ENCODE measurements around the gene POLDIP2. TPM values are rescaled to one million over a fixed set of nuclear protein-coding genes. Genes with fewer than 3 reads are reported as not detected.
A peak's percentile ranks its signal among the peaks of the same experiment; 100 is the strongest.
"Not testable (repeated sequence)": the region's sequence is repeated elsewhere in the genome, so short reads cannot be mapped to it uniquely, and the experiment has no call there.

POLDIP2 gene
- total RNA-seq, 1 donor from 2014 or later, result 160 TPM

DNA sequence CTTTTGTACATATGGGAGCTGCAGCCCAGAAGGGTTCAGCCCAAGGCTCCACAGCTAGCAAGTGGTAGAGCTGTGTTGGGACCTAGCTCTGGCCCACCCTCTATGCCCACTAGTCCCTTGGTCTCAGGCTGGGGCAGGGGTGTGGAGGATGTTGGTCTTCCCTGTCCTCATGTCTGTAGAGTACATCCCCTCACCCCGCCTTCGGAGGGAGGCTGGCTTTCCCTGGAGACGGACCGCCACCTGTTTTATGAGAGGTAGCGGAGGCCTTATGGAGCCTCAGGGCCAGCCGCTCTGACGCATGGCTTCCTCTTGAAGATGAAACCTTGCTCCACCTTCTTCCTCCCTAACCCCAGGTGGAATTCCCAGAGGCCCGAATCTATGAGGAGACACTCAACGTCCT, 13.3 kb downstream of the POLDIP2 start:
- no peak for ATAC-seq
- intact Hi-C loops (cut with DNase I), result no loop called here

GRCh38 chr17:28343491-28343932, 13.8 kb downstream of the POLDIP2 start:
- DNase-seq (ENCODE audit: missing footprints) (no peak), ATAC-seq (no peak)
- intact Hi-C loops (cut with DNase I), result no loop called here

More for the DNA sequence above, 13.3 kb downstream of the POLDIP2 start:
- DNase-seq (ENCODE audit: missing footprints), result no peak

GRCh38 chr17:28342313-28342712, 15.0 kb downstream of the POLDIP2 start:
- no peak for ATAC-seq
- intact Hi-C loops (cut with DNase I), result no loop called here
- DNase-seq (ENCODE audit: missing footprints), result no peak

DNA sequence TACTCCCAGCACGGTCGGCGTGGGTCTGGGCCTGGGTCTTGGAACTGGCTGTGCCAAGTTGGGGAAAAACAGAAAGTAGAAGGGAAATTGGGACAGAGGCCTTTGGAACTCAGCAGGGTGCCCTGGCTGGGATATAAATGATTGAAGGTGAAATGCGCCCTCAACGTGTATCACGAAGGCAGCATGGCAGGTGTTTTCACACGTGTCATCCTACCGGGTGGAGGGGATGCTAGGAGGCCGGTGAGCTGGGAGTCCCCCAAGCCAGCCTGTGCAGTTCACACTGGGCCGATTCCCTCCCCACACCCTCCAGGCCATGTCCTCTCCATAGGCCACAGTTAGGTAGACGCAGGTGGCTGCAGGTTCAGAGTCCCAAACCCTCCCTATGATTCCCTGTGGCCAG, 15.8 kb downstream of the POLDIP2 start:
- no peak for ATAC-seq
- DNase-seq (ENCODE audit: missing footprints), result no peak
- intact Hi-C loops (cut with DNase I), result no loop called here

- ATAC-seq, result no peak
- DNase-seq (ENCODE audit: missing footprints), result no peak
- intact Hi-C loops (cut with DNase I), result no loop called here
Measured at GRCh38 chr17:28340374-28340773, 17.0 kb downstream of the POLDIP2 start.

DNA sequence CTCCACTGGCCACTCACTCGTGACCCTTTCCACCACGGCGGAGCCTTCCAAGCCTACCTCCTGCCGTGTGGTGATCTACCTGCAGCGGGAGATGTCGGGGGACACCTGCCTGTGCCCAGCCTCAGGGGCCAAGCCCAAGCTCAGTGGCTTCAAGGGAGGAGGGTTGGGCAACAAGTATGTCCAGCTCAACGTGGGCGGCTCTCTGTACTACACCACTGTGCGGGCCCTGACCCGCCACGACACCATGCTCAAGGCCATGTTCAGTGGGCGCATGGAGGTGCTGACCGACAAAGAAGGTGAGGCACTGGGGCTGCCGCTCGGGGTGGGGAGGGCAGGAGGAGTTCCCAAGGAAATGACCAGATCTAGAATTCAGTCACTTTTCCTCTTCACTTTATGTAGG, 17.9 kb downstream of the POLDIP2 start:
- ATAC-seq, result no peak

GRCh38 chr17:28338769-28339212, 18.5 kb downstream of the POLDIP2 start:
- intact Hi-C loops (cut with DNase I), result loop anchor here (5.0 kb wide), 2 partner anchors 296 to 614 kb away; partner anchors contain the start of genes NLK and PHF12
- not testable (repeated sequence) for DNase-seq (ENCODE audit: missing footprints); ATAC-seq

More for the DNA sequence above, 17.9 kb downstream of the POLDIP2 start:
- intact Hi-C loops (cut with DNase I), result loop anchor here (5.0 kb wide), 2 partner anchors 297 to 613 kb away; partner anchors contain the start of genes NLK and PHF12
- no peak for DNase-seq (ENCODE audit: missing footprints)

DNA sequence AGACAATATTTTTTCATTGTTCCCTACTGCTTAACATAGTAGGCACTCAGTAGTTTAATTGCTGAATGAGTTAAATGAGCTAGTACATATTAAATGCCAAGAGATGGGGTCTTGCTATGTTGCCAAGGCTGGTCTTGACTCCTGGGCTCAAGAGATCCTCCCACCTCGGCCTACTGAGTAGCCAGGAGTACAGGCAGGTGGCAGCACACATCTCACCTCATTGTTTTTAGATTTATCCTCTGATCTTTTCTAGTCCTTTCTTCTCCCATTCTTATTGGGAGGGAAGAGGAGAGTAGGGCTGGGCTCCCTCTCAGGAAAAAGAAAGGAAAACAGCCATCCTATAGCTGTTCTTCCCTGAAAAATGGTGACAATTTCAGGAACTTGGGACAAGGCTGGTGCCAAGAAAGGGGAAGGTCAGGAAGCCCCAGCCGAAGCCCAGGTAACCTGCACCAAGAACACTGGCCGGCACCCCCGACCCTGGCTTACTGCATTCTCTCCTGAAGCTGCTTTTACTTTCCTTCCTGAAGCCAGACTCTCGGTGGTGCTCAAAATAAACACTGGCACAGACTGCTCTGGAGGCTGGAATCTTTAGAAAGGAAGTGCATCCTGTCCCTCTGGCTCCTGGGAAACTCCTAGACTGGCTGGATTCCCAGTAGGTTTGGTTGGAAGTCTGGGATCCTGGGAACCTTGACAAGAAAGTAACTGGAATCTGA, 19.1 kb downstream of the POLDIP2 start:
- ATAC-seq (no peak), DNase-seq (ENCODE audit: missing footprints) (no peak)
- intact Hi-C loops (cut with DNase I), result loop anchor here (5.0 kb wide), 2 partner anchors 296 to 614 kb away; partner anchors contain the start of genes NLK and PHF12

DNA sequence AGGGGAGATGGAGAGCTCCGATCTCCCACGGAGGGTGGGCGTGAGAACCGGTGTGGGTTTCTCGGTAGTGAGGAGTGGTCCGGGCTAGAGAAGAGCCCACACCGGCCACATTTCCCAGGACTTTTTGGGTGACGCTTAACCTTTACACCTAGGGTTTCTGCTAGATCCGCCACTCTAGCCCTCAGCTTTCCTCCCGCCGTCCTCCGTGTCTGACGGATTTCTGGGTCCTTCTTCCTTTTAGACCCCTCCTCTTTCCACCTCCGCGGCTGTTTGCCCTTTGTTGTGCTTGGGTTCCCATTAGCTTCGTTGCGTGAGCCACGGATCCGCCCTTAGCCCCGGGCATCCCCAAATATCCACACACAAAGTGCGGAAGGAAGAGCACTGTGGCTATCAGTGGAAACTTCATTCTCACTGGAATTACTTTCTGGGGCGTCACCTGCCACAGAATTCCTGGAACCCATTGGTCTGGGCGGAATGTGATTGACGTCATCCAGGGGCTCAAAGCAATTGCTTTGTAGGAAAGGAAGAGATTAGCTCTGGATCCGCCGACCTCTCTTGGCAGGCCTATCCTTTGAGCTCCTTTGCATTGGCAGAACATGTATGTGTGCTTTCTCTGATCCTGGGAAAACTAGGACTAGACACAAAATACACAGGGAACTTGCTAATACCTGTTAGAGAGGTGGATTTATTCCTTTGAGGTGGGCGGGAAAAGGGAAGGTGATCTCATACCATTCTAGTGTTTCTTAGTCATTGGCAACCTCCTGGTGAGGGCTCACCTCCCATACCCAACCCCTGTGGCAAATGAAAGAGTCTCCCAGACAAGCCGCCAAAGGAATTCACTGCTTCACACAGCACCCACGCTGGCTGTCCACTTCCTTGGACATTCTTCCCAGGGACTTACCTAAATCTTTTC, 21.1 kb downstream of the POLDIP2 start:
- ATAC-seq (no peak), DNase-seq (ENCODE audit: missing footprints) (no peak)
- intact Hi-C loops (cut with DNase I), result loop anchor here (2.0 to 5.0 kb wide), 3 partner anchors 21 to 616 kb away; partner anchors contain the start of genes NLK, PHF12 and POLDIP2

- intact Hi-C loops (cut with DNase I), result loop anchor here (5.0 kb wide), 2 partner anchors 293 to 617 kb away; partner anchors contain the start of genes NLK and PHF12
Measured at GRCh38 chr17:28335201-28335958, 21.9 kb downstream of the POLDIP2 start, which contains the start of the genes IFT20 and TNFAIP1. TSS of gene IFT20 (minus strand) at chr17:28335472. CDS start at chr17:28331985, 3,487 bp downstream. TSS of gene TNFAIP1 (plus strand) at chr17:28335761. CDS start at chr17:28339522, 3,761 bp downstream.

DNA sequence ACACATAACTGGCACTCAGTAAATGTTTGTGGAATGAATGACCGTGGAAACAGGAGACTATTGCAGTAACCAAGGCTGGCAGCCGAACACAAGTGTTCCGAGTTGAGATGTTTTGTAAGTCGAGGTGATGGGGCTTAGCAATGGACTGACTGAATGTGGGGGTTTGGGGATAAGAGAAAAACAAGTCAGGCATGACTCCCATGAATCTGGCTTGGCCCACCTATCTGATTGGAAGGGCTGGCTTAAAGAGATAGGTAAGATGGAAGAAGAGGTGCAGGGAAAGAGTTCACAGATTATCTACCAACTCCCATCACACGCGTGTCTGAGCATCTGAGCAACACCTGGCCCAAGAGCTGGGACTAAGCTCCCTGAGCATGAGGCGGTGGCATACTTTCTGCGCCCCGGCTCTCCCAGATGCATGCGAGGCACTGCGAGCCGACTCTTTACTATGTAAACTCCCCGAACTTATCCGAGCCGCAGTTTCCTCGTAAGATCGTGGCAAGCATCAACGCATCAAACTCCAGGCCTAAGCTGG, 22.6 kb downstream of the POLDIP2 start:
- no peak for ATAC-seq
- no peak for DNase-seq (ENCODE audit: missing footprints)
- intact Hi-C loops (cut with DNase I), result loop anchor here (1.0 to 5.0 kb wide), 3 partner anchors 15 to 618 kb away; partner anchors contain the start of genes NLK, PHF12 and TMEM97

More at GRCh38 chr17:28335201-28335958, 21.9 kb downstream of the POLDIP2 start, which contains the start of the genes IFT20 and TNFAIP1:
- ATAC-seq (peak; percentile 99), DNase-seq (ENCODE audit: missing footprints) (peak; percentile 99)

GRCh38 chr17:28334171-28334570, 23.2 kb downstream of the POLDIP2 start:
- ATAC-seq, result no peak
- intact Hi-C loops (cut with DNase I), result loop anchor here (1.0 kb wide), 1 partner anchor 15 kb away; the partner anchor contains the start of gene TMEM97

DNA sequence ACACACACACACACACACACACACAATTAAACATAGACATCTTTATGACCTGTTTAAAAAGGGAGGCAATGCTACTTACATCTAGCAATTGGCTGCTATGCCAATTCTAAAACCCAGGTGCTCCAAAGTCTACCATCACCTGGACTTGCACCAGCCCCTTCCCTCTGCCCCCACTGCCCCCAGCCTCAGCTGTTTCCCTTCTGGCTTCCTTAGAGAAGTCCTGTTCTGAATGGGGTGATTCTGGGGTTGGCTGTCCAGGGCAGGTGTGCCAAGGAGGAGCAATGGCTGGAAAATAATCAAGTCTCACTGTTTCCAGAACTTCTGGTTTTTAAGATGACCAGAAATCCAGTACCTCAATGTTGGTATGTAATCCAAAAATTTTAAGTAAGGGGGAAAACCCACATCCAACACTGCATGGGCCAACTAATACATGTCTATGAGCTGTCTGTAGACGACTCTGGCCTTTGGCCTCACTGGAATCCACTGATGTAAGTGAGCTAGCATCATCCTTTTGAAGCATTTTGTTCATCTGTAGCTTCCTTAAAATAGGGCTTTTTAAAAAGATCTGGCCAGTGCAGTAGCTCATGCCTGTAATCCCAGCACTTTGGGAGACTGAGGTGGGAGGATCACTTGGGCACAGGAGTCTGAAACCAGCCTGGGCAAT, 24.1 kb downstream of the POLDIP2 start:
- intact Hi-C loops (cut with DNase I), result no loop called here
- DNase-seq (ENCODE audit: missing footprints) (no peak), ATAC-seq (no peak)

More at GRCh38 chr17:28334171-28334570, 23.2 kb downstream of the POLDIP2 start:
- DNase-seq (ENCODE audit: missing footprints), result no peak

DNA sequence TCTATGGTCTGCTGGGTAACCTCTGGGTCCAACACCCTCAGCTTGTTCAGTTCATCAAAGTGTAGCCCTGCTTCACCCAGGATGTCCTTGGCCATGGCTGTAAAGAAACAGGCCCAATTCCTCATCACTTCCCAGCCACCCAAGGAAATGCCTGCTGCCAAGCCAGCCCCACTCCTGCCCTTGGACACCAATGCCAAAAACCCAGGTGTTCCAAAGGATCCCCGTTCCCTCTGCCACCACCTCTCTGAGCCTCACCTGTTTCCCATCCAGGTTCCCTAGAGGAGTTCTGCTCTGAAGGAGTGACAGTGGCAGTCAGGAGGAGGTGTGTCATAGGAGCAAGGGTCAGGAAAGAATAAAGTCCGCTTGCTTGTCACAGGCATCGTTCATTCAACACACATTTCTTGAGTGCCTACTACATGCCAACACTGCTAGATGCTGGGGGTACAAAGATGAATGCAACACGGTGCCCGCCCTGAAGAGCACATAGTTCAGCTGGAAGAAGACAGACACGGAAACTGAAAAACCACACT, 25.4 kb downstream of the POLDIP2 start:
- intact Hi-C loops (cut with DNase I), result no loop called here
- no peak for DNase-seq (ENCODE audit: missing footprints)
- ATAC-seq, result no peak

GRCh38 chr17:28330671-28331070, 26.7 kb downstream of the POLDIP2 start:
- intact Hi-C loops (cut with DNase I), result no loop called here
- ATAC-seq (no peak), DNase-seq (ENCODE audit: missing footprints) (no peak)

- intact Hi-C loops (cut with DNase I), result no loop called here
- no peak for DNase-seq (ENCODE audit: missing footprints)
- no peak for ATAC-seq
Measured at GRCh38 chr17:28328325-28328724, 29.0 kb downstream of the POLDIP2 start.

DNA sequence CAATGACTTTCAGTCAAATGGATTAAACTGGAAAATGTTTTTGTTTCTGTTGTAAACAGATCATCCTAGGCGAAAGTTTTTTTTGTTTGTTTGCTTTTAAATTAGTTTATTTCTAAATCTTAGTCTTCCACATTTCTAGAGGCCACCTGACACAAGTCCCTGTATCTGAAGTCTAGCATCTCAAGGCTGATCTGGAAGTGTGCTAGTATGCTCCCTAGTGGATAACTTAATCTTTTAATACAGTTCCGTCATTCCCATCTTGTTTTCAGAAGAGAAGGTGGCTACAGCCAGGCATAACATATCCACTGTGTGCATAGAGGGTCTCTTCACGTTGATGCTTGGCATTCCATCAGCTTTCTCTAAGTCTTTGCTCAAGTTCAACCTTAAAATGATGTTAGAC, 29.6 kb downstream of the POLDIP2 start:
- no peak for DNase-seq (ENCODE audit: missing footprints)
- ATAC-seq, result no peak

More for the DNA sequence above, 29.6 kb downstream of the POLDIP2 start:
- intact Hi-C loops (cut with DNase I), result no loop called here
